Stimulated activated CD8-positive, alpha-beta memory T cell treated with anti-CD3 and anti-CD28 coated beads, Interleukin-12 subunit alpha, Interleukin-12 subunit beta, amount 100 ng/mL, for 24 hours (primary cell): ENCODE results near the gene MED15.
A peak's percentile ranks its signal among the peaks of the same experiment; 100 is the strongest.
"Not testable (repeated sequence)": the region's sequence is repeated elsewhere in the genome, so short reads cannot be mapped to it uniquely, and the experiment has no call there.

Experiments used
- DNase-seq: peaks from one replicate; pipeline ENCODE4 v3.0.0-alpha.2; 2020; ENCODE audit errors: extremely low read depth

The MED15 gene

GRCh38 chr22:20507253-20508066, at the start of gene MED15:
MED15 (plus strand) TSS chr22:20507610; CDS start chr22:20507679, 69 bp downstream.
- DNase-seq, result peak; percentile 68

GRCh38 chr22:20458530-20459151, 48.8 kb upstream of the MED15 start:
- DNase-seq, result no peak

GRCh38 chr22:20459152-20459542, 48.3 kb upstream of the MED15 start:
- no peak for DNase-seq

- no peak for DNase-seq
Measured at GRCh38 chr22:20459862-20460261, 47.5 kb upstream of the MED15 start.

GRCh38 chr22:20463324-20464095, 43.9 kb upstream of the MED15 start:
- no peak for DNase-seq

GRCh38 chr22:20464096-20464614, 43.3 kb upstream of the MED15 start:
- no peak for DNase-seq

- no peak for DNase-seq
Measured at GRCh38 chr22:20464912-20465758, 42.3 kb upstream of the MED15 start.

- no peak for DNase-seq
Measured at GRCh38 chr22:20465759-20466077, 41.7 kb upstream of the MED15 start.

GRCh38 chr22:20466659-20467379, 40.6 kb upstream of the MED15 start:
- DNase-seq, result no peak

GRCh38 chr22:20469110-20469868, 38.1 kb upstream of the MED15 start:
- no peak for DNase-seq

- not testable (repeated sequence) for DNase-seq
Measured at GRCh38 chr22:20470525-20470924, 36.9 kb upstream of the MED15 start.

GRCh38 chr22:20471126-20471833, 36.1 kb upstream of the MED15 start:
- DNase-seq, result no peak

GRCh38 chr22:20472629-20473442, 34.6 kb upstream of the MED15 start:
- no peak for DNase-seq

- DNase-seq, result no peak
Measured at GRCh38 chr22:20475115-20475436, 32.3 kb upstream of the MED15 start.

GRCh38 chr22:20475569-20475968, 31.8 kb upstream of the MED15 start:
- not testable (repeated sequence) for DNase-seq

GRCh38 chr22:20478059-20478458, 29.4 kb upstream of the MED15 start:
- not testable (repeated sequence) for DNase-seq

GRCh38 chr22:20479612-20480196, 27.7 kb upstream of the MED15 start:
- DNase-seq, result no peak

- DNase-seq, result not testable (repeated sequence)
Measured at GRCh38 chr22:20483143-20483506, 24.3 kb upstream of the MED15 start.
